ENCODE data around the gene POLN. TPM values are rescaled to one million over a fixed set of nuclear protein-coding genes. Genes with fewer than 3 reads are reported as not detected.

The POLN gene
- total RNA-seq, 1 experiment from 2014 or later = 1.3 TPM

DNA sequence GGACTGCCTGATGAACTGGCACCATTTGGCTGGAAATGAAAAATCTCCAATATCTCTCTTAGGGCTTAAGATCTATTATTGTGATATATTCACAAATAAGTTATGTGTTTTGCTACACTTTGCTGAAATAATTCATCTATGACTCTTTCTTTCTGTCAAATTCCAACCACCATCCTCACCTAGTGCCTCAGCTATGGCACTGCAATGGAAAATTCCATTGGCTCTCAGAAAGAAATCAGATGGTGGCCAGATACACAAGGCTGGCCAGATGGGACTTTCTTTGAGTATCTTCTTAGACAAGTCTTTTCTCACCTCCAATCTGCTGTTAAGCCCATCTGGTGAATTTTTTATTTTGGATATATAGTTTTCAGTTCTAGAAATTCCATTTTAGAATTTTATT, 154.8 kb downstream of the POLN start:
- Histone ChIP-seq H4K20me1 (ENCODE audit: insufficient read depth) (no peaks in the 10 kb centered on the region), H3K9me3 (ENCODE audit: insufficient read depth, low read depth) (no peaks in the 10 kb centered on the region), H3K36me3 (ENCODE audit: low read depth) (no peaks in the 10 kb centered on the region), H3K4me1 (replicated peaks; ENCODE audit: insufficient read depth) (no peaks in the 10 kb centered on the region), H3K4me3 (no peak overlapping the region), H3K4me2 (no peak overlapping the region), H3K79me2 (ENCODE audit: low read depth) (no peaks in the 10 kb centered on the region), H3K9me2 (ENCODE audit: insufficient read depth) (no peaks in the 10 kb centered on the region), H2AFZ (no peak overlapping the region), H3K27ac (no peak overlapping the region), H3K27me3 (ENCODE audit: insufficient read depth, low read depth) (no peaks in the 10 kb centered on the region), H3F3A (ENCODE audit: insufficient read depth, low read depth) (no peaks in the 10 kb centered on the region)
- intact Hi-C loops (cut with micrococcal nuclease; ENCODE audit: unreplicated experiment) = no loop called here
- ChIA-PET POLR2A (ENCODE audit: unreplicated experiment) (interaction anchor here (0.6 to 0.7 kb wide), 3 partner anchors 71 to 643 kb away, joined by 3 to 6 read pairs (median 3); no protein-coding TSS in a partner anchor), CTCF (no interaction called here)
- TF ChIP-seq, protein P1, sequence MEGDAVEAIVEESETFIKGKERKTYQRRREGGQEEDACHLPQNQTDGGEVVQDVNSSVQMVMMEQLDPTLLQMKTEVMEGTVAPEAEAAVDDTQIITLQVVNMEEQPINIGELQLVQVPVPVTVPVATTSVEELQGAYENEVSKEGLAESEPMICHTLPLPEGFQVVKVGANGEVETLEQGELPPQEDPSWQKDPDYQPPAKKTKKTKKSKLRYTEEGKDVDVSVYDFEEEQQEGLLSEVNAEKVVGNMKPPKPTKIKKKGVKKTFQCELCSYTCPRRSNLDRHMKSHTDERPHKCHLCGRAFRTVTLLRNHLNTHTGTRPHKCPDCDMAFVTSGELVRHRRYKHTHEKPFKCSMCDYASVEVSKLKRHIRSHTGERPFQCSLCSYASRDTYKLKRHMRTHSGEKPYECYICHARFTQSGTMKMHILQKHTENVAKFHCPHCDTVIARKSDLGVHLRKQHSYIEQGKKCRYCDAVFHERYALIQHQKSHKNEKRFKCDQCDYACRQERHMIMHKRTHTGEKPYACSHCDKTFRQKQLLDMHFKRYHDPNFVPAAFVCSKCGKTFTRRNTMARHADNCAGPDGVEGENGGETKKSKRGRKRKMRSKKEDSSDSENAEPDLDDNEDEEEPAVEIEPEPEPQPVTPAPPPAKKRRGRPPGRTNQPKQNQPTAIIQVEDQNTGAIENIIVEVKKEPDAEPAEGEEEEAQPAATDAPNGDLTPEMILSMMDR (conservative IDR thresholded peaks at IDR 0.05) = no peak; the same call in 1 of the 2 replicates
- no peak for TF ChIP-seq EZH2 (IDR thresholded peaks at IDR 0.05; ENCODE audit: low read depth)
- no TSS peak for BruUV-seq (replicated peaks)
- DNase-seq = no peak

DNA sequence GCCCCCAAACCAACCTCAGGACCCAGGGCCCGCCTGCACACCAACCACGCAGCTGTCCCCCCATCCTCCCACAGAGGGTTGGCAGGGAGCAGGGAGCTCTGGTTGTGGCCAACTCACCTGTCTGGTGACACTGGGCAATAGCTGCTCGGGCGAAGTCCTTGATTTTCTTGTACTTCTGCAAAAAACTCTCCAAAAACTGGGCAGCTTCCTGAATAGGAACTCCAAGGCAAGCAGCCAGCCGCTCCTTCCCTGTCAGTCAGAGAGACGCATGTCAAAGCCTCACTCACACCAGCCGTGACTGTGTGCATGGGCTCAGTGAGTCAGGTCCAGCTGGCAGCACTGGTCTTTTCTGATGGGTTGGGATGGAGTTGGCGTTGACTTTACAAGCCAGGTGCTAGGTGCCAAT, 156.4 kb downstream of the POLN start:
- DNase-seq = no peak
- Histone ChIP-seq H3K27ac (no peak overlapping the region), H2AFZ (no peak overlapping the region), H3K36me3 (ENCODE audit: low read depth) (no peaks in the 10 kb centered on the region), H3K9me3 (ENCODE audit: insufficient read depth, low read depth) (no peaks in the 10 kb centered on the region), H3K27me3 (ENCODE audit: insufficient read depth, low read depth) (no peaks in the 10 kb centered on the region), H3K4me1 (replicated peaks; ENCODE audit: insufficient read depth) (no peaks in the 10 kb centered on the region), H4K20me1 (ENCODE audit: insufficient read depth) (no peaks in the 10 kb centered on the region), H3F3A (ENCODE audit: insufficient read depth, low read depth) (no peaks in the 10 kb centered on the region), H3K4me3 (no peak overlapping the region), H3K79me2 (ENCODE audit: low read depth) (no peaks in the 10 kb centered on the region), H3K4me2 (no peak overlapping the region), H3K9me2 (ENCODE audit: insufficient read depth) (no peaks in the 10 kb centered on the region)
- CTCF ChIA-PET = no interaction called here
- intact Hi-C loops (cut with micrococcal nuclease; ENCODE audit: unreplicated experiment) = no loop called here
- TF ChIP-seq, protein P1 (conservative IDR thresholded peaks at IDR 0.05) = no peak
- TF ChIP-seq EZH2 (IDR thresholded peaks at IDR 0.05; ENCODE audit: low read depth) = no peak
- no TSS peak for BruUV-seq (replicated peaks)
- POLR2A ChIA-PET (ENCODE audit: unreplicated experiment) = no interaction called here

DNA sequence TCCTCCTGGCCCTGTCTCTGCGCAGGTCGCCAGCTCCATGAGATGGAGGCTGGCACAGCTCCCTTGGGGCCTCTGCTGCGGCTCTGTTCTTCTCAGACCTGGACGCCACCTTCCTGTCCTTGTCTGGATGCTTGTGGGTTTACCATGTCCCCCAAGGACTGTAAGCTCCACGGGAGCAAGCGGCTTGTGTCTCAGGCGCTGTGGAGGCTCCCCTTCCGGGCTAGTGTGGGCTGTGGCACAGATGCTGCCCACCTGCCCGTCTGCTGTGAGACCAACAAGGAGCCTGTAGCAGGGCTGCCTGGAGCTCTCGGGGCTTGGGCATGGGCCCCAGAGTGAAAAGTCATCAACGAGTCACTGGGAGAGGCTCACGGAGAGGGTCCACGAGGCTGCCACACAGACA, 157.6 kb downstream of the POLN start:
- no TSS peak for BruUV-seq (replicated peaks)
- Histone ChIP-seq H3K9me3 (ENCODE audit: insufficient read depth, low read depth) (no peaks in the 10 kb centered on the region), H3F3A (ENCODE audit: insufficient read depth, low read depth) (no peaks in the 10 kb centered on the region), H2AFZ (no peak overlapping the region), H3K4me1 (replicated peaks; ENCODE audit: insufficient read depth) (no peaks in the 10 kb centered on the region), H3K4me3 (no peak overlapping the region), H3K9me2 (ENCODE audit: insufficient read depth) (no peaks in the 10 kb centered on the region), H3K27ac (no peak overlapping the region), H3K79me2 (ENCODE audit: low read depth) (no peaks in the 10 kb centered on the region), H3K4me2 (no peak overlapping the region), H4K20me1 (ENCODE audit: insufficient read depth) (no peaks in the 10 kb centered on the region), H3K27me3 (ENCODE audit: insufficient read depth, low read depth) (no peaks in the 10 kb centered on the region), H3K36me3 (ENCODE audit: low read depth) (no peaks in the 10 kb centered on the region)
- POLR2A ChIA-PET (ENCODE audit: unreplicated experiment) = no interaction called here
- TF ChIP-seq, protein P1 (conservative IDR thresholded peaks at IDR 0.05) = no peak
- no peak for TF ChIP-seq EZH2 (IDR thresholded peaks at IDR 0.05; ENCODE audit: low read depth)
- intact Hi-C loops (cut with micrococcal nuclease; ENCODE audit: unreplicated experiment) = no loop called here
- no peak for DNase-seq
- CTCF ChIA-PET = no interaction called here

Measured in PC-9 (cell line).